GM12878 (cell line): Measurements from ENCODE around the gene PHF8. TPM values are rescaled to one million over a fixed set of nuclear protein-coding genes. Genes with fewer than 3 reads are reported as not detected.

Experiments used
- ATAC-seq: fragments of 200-7000 bp; cut with Tn5 transposase; 3 replicates; pipeline ENCODE4 v1.9.1; 2020; ENCODE audit warnings: mild to moderate bottlenecking, moderate library complexity
- BruUV-seq: library from RNA; stranded (reverse); fragments of 400-500 nt; replicated peaks from 2 replicates; lab custom pipeline; 2021; lab: Mats Ljungman, UMichigan
- CTCF ChIA-PET: fragments of 300-600 bp; sonication (Branson Sonifier 250); formaldehyde crosslinking; extraction: SDS; loops from one replicate; lab custom pipeline; 2021; ENCODE audit warnings: inconsistent platforms; lab: Yijun Ruan, JAX
- POLR2A ChIA-PET: fragments of 350-600 bp; formaldehyde crosslinking; extraction: SDS; loops from one replicate; lab custom pipeline; 2021; ENCODE audit warnings: inconsistent platforms; lab: Charles Lee
- RAD21 ChIA-PET: fragments of 300-600 bp; sonication (Branson Sonifier 250); formaldehyde crosslinking; loops from one replicate; lab custom pipeline; 2023; ENCODE audit warnings: antibody characterized with exemption; ENCODE audit not compliant: unreplicated experiment; lab: Charles Lee
- SMC1A ChIA-PET: fragments of 300-600 bp; sonication (Branson Sonifier 250); formaldehyde crosslinking; loops from one replicate; lab custom pipeline; 2023; ENCODE audit not compliant: unreplicated experiment, uncharacterized antibody; lab: Charles Lee
- DNase-seq: peaks from one replicate; pipeline ENCODE4 v3.0.0-alpha.2; 2011; ENCODE audit warnings: low read depth, low spot score
- FAIRE-seq: peaks from 3 replicates; lab custom pipeline; 2011; peaks lifted over from hg19 to GRCh38; lab: Jason Lieb, UNC
- H2AFZ ChIP-seq: 2 replicates; pipeline ENCODE4 v1.6.0; 2011; ENCODE audit warnings: low read depth, low read length, control low read depth; ENCODE audit not compliant: control insufficient read depth
- H3K27ac ChIP-seq: 2 replicates; pipeline ENCODE4 v1.5.1; 2011; ENCODE audit warnings: control low read depth; ENCODE audit not compliant: control insufficient read depth, insufficient read depth
- H3K27me3 ChIP-seq, 2 experiments: replicated peaks in 1 of 2; 2 replicates each; pipeline versions ENCODE4 v1.6.0 to v1.6.1; 2011; ENCODE audit warnings: low read length in 1 of 2; ENCODE audit not compliant: control insufficient read depth in 2 of 2, insufficient read depth in 2 of 2
- H3K36me3 ChIP-seq, 2 experiments: 2 replicates each; pipeline ENCODE4 v1.5.1; 2011; ENCODE audit warnings: low read length in 1 of 2; ENCODE audit not compliant: control insufficient read depth in 2 of 2, insufficient read depth in 2 of 2
- H3K4me1 ChIP-seq: 2 replicates; pipeline ENCODE4 v1.6.1; 2011; ENCODE audit warnings: mild to moderate bottlenecking, low read length, moderate library complexity, mixed read lengths; ENCODE audit not compliant: control insufficient read depth, insufficient read depth
- H3K4me2 ChIP-seq: 2 replicates; pipeline ENCODE4 v1.6.0; 2011; ENCODE audit warnings: control low read depth; ENCODE audit not compliant: control insufficient read depth, insufficient read depth
- H3K4me3 ChIP-seq: fragments of 200-600 bp; sonication (generic); 2 replicates; pipeline ENCODE4 v1.5.1; 2016
- H3K79me2 ChIP-seq: 2 replicates; pipeline ENCODE4 v1.6.0; 2011; ENCODE audit warnings: low read length; ENCODE audit not compliant: control insufficient read depth, insufficient read depth
- H3K9ac ChIP-seq: 2 replicates; pipeline ENCODE4 v1.8.0; 2011; ENCODE audit warnings: low read length, control low read depth, mixed read lengths; ENCODE audit not compliant: control insufficient read depth, insufficient read depth
- H3K9me3 ChIP-seq: replicated peaks from 3 replicates; pipeline ENCODE4 v1.5.1; 2011; ENCODE audit warnings: mild to moderate bottlenecking, low read length; ENCODE audit not compliant: control insufficient read depth, insufficient read depth
- H4K20me1 ChIP-seq: 2 replicates; pipeline ENCODE4 v1.6.0; 2011; ENCODE audit not compliant: control insufficient read depth, insufficient read depth
- EGR1 ChIP-seq, 2 experiments: IDR thresholded peaks; 1 replicate in 1 of 2; 2 replicates in 1 of 2; pipeline ENCODE4 v1.6.1; 2011 to 2012; ENCODE audit warnings: low read depth in 2 of 2, low read length in 2 of 2, borderline replicate concordance in 1 of 2, mild to moderate bottlenecking in 1 of 2, moderate library complexity in 1 of 2
- IRF5 ChIP-seq: fragments of 450-650 bp; IDR thresholded peaks from 2 replicates; pipeline ENCODE4 v1.6.1; 2017; ENCODE audit warnings: borderline replicate concordance
- MTA3 ChIP-seq: IDR thresholded peaks from 2 replicates; pipeline ENCODE4 v1.6.1; 2012; ENCODE audit warnings: low read length, inconsistent platforms, borderline replicate concordance
- POLR2AphosphoS5 ChIP-seq: IDR thresholded peaks from 2 replicates; pipeline ENCODE4 v1.6.1; 2011; ENCODE audit warnings: mild to moderate bottlenecking, low read length, inconsistent platforms
- RAD51 ChIP-seq: fragments of 450-650 bp; IDR thresholded peaks from 2 replicates; pipeline ENCODE4 v1.6.1; 2016; ENCODE audit warnings: moderate library complexity, mild to moderate bottlenecking, inconsistent platforms
- RCOR1 ChIP-seq: conservative IDR thresholded peaks from 2 replicates; pipeline ENCODE4 v1.6.1; 2012; ENCODE audit warnings: low read depth, low read length, improper control_type of control experiment
- RELA ChIP-seq: fragments of 450-650 bp; IDR thresholded peaks from 2 replicates; pipeline ENCODE4 v1.8.0; 2014; ENCODE audit warnings: borderline replicate concordance; ENCODE audit not compliant: partially characterized antibody
- RFX5 ChIP-seq: IDR thresholded peaks from 2 replicates; pipeline ENCODE4 v1.6.1; 2011; ENCODE audit warnings: low read depth, low read length, improper control_type of control experiment
- SREBF1 ChIP-seq: IDR thresholded peaks from 2 replicates; pipeline ENCODE4 v1.6.1; 2012; ENCODE audit warnings: mild to moderate bottlenecking, low read length
- SUZ12 ChIP-seq: fragments of 200-600 bp; sonication (generic); IDR thresholded peaks from one replicate; pipeline ENCODE4 v1.6.1; 2018; ENCODE audit warnings: antibody characterized with exemption, mild to moderate bottlenecking; ENCODE audit not compliant: unreplicated experiment
- USF2 ChIP-seq: IDR thresholded peaks from 2 replicates; pipeline ENCODE4 v1.6.1; 2011; ENCODE audit warnings: low read depth, low read length, improper control_type of control experiment, borderline replicate concordance
- WGBS: methylation state at CpG from one replicate; pipeline ENCODE4 v1.1.6; 2016; ENCODE audit warnings: low lambda C conversion rate; ENCODE audit not compliant: insufficient replicate concordance, insufficient coverage; ENCODE audit errors: missing lambda C conversion rate; 5-methylcytosine and 5-hydroxymethylcytosine counted together
- in situ Hi-C: fragments of 300-500 bp; cut with MboI; formaldehyde crosslinking; loops from 9 replicates; pipeline ENCODE4 v1.14.3; 2018; ENCODE audit warnings: mixed read lengths
- intact Hi-C: fragments of 100-400 bp; cut with micrococcal nuclease; formaldehyde crosslinking; loops from one replicate; pipeline ENCODE4 v1.14.2; 2022; ENCODE audit not compliant: unreplicated experiment
- polyA plus RNA-seq, 11 experiments: library from polyadenylated mRNA; depleted of rRNA in 4 of 11; unstranded in 6 of 11; stranded (reverse) in 5 of 11; fragments of >200 nt; fragmentation: Nextera tagmentation in 4 of 11; fragmentation: Illumina TruSeq in 1 of 11; extraction: Ambion mirVana in 4 of 11; extraction: Trizol in 1 of 11; gene quantifications; 1 replicate in 1 of 11; 2 replicates in 10 of 11; pipeline versions ENCODE4 v1.2.1 to v1.2.3, GENCODE V29; 2011 to 2016; ENCODE audit warnings: inconsistent platforms in 2 of 11, missing spikeins in 2 of 11, low read depth in 1 of 11
- total RNA-seq, 4 experiments: library from RNA; depleted of rRNA in 3 of 4; stranded (reverse); fragments of >200 nt in 3 of 4; fragmentation: Illumina TruSeq in 1 of 4; extraction: Trizol in 1 of 4; gene quantifications; 2 replicates each; pipeline versions ENCODE4 v1.2.1 to v1.2.3, GENCODE V29; 2013 to 2021

The PHF8 gene
- total and polyA plus RNA-seq, 10 of the 15 experiments (the other 5 are each of a cell fraction or from before 2014, with no cell fraction given) = 2.4 to 23.7 (median 12.7) TPM

GRCh38 chrX:53930515-53931380 lies 113.5 kb downstream of the PHF8 start:
- Histone ChIP-seq H4K20me1 (no peaks in the 10 kb centered on the region), H3K27ac (no peak overlapping the region), H3K79me2 (no peaks in the 10 kb centered on the region), H3K4me2 (no peak overlapping the region), H3K4me1 (no peaks in the 10 kb centered on the region), H3K4me3 (no peak overlapping the region), H3K9me3 (no peaks in the 10 kb centered on the region), H3K27me3 (no peaks in the 10 kb centered on the region), H2AFZ (no peak overlapping the region), H3K36me3 (no peaks in the 10 kb centered on the region), H3K9ac (no peak overlapping the region)
- 36% methylated on average over 5 of the region's 5 CpGs for WGBS
- intact Hi-C loops = no loop called here
- DNase-seq (no peak), FAIRE-seq (no peak), ATAC-seq (no peak)
- ChIA-PET RAD21 (no interaction called here), CTCF (no interaction called here), POLR2A (no interaction called here), SMC1A (no interaction called here)
- in situ Hi-C loops = no loop called here
- TF ChIP-seq POLR2AphosphoS5 (no peak), EGR1 (IDR thresholded peaks at IDR 0.05; ENCODE audit: borderline replicate concordance in 1 of 2, low read depth in 2 of 2, low read length in 2 of 2) (no peak)
- no TSS peak for BruUV-seq

DNA sequence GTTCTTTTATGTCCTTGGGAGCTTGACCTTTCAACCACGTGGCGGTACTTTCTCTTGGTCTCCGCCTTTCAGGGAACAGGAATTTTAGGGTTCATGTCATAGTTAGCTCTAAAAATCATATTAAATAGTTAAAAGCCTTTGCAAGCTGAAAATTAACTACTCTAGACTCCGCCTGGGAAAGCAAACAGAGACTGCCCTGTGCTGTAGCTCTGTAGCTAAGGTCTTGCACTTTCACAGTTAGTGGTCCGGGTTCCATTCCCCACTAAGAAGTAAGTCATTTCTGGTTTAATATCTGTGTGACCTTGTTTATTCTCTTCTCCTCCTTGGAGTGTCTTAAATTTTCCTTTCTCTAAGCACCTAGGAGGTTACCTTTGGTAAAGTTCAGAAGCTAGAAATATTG lies 118.2 kb downstream of the PHF8 start:
- Histone ChIP-seq H3K79me2 (no peaks in the 10 kb centered on the region), H3K4me2 (no peak overlapping the region), H3K27ac (no peak overlapping the region), H2AFZ (no peak overlapping the region), H3K9ac (no peak overlapping the region), H3K36me3 (no peaks in the 10 kb centered on the region), H3K4me3 (no peak overlapping the region), H3K4me1 (no peaks in the 10 kb centered on the region), H3K27me3 (no peaks in the 10 kb centered on the region), H3K9me3 (no peaks in the 10 kb centered on the region), H4K20me1 (no peaks in the 10 kb centered on the region)
- ChIA-PET POLR2A (interaction anchor here (0.7 kb wide), 1 partner anchor 41 kb away, joined by 3 read pairs; no protein-coding TSS in a partner anchor), CTCF (no interaction called here), RAD21 (no interaction called here), SMC1A (interaction anchor here (0.6 kb wide), 1 partner anchor 500 kb away, joined by 3 read pairs; no protein-coding TSS in a partner anchor)
- no peak for TF ChIP-seq MTA3
- no peak for TF ChIP-seq IRF5
- no peak for TF ChIP-seq USF2
- TF ChIP-seq RELA = no peak
- TF ChIP-seq RCOR1 = no peak
- TF ChIP-seq SREBF1 = no peak
- no peak for TF ChIP-seq SUZ12
- TF ChIP-seq RFX5 = no peak
- TF ChIP-seq RAD51 = no peak
- WGBS = 43% methylated on average over 5 of the region's 5 CpGs
- intact Hi-C loops (no loop called here), in situ Hi-C loops (no loop called here)
- DNase-seq = no peak
- no TSS peak for BruUV-seq
- ATAC-seq = no peak
- no peak for FAIRE-seq
